DOHH2 (cell line): ENCODE measurements around the gene DUSP2.

ENCODE experiments used
- H3F3A ChIP-seq: fragments of 200-600 bp; sonication (generic), shearing (Covaris generic); 2 replicates; pipeline ENCODE4 v1.6.0; 2016; ENCODE audit warnings: antibody characterized with exemption, mild to moderate bottlenecking; ENCODE audit not compliant: control insufficient read depth, insufficient read depth
- H3K27ac ChIP-seq: fragments of 200-600 bp; sonication (generic); 2 replicates; pipeline ENCODE4 v1.5.1; 2014; ENCODE audit warnings: low read depth, mild to moderate bottlenecking, low read length, moderate library complexity
- H3K27me3 ChIP-seq: fragments of 200-600 bp; sonication (generic); 2 replicates; pipeline ENCODE4 v1.6.1; 2014; ENCODE audit warnings: mild to moderate bottlenecking, low read length, mixed read lengths; ENCODE audit not compliant: control insufficient read depth
- H3K36me3 ChIP-seq: fragments of 200-600 bp; sonication (generic); 2 replicates; pipeline ENCODE4 v1.6.1; 2014; ENCODE audit warnings: mild to moderate bottlenecking, low read length, moderate library complexity, mixed read lengths; ENCODE audit not compliant: control insufficient read depth
- H3K4me1 ChIP-seq: fragments of 200-600 bp; sonication (generic); 2 replicates; pipeline ENCODE4 v1.6.1; 2014; ENCODE audit warnings: mild to moderate bottlenecking, low read length, mixed read lengths; ENCODE audit not compliant: control insufficient read depth
- H3K4me2 ChIP-seq: fragments of 200-600 bp; sonication (generic); 2 replicates; pipeline ENCODE4 v1.6.0; 2014; ENCODE audit warnings: mild to moderate bottlenecking, low read length, moderate library complexity
- H3K4me3 ChIP-seq: fragments of 200-600 bp; sonication (generic); 2 replicates; pipeline ENCODE4 v1.5.1; 2014; ENCODE audit warnings: mild to moderate bottlenecking, low read length, mixed read lengths
- H3K79me2 ChIP-seq: fragments of 200-600 bp; sonication (generic); 2 replicates; pipeline ENCODE4 v1.6.1; 2014; ENCODE audit warnings: mild to moderate bottlenecking, low read length, mixed read lengths; ENCODE audit not compliant: control insufficient read depth
- H3K9me2 ChIP-seq: fragments of 200-600 bp; sonication (generic); replicated peaks from 2 replicates; pipeline ENCODE4 v1.6.1; 2014; ENCODE audit warnings: mild to moderate bottlenecking, low read length, mixed read lengths; ENCODE audit not compliant: control insufficient read depth
- H3K9me3 ChIP-seq: fragments of 200-600 bp; sonication (generic); 2 replicates; pipeline ENCODE4 v1.6.1; 2014; ENCODE audit warnings: antibody characterized with exemption, low read length, mixed read lengths; ENCODE audit not compliant: control insufficient read depth, insufficient read depth
- H4K20me1 ChIP-seq: fragments of 200-600 bp; sonication (generic); 2 replicates; pipeline ENCODE4 v1.6.0; 2014; ENCODE audit warnings: low read depth, mild to moderate bottlenecking, antibody characterized with exemption, low read length, moderate library complexity; ENCODE audit not compliant: control insufficient read depth, insufficient read depth
- CTCF ChIP-seq: fragments of 200-600 bp; sonication (generic); IDR thresholded peaks from one replicate; pipeline ENCODE4 v1.5.1; 2014; ENCODE audit warnings: antibody characterized with exemption, mild to moderate bottlenecking, low read depth, low read length; ENCODE audit not compliant: poor library complexity, severe bottlenecking
- EZH2phosphoT487 ChIP-seq: fragments of 200-600 bp; sonication (generic); IDR thresholded peaks from 2 replicates; pipeline ENCODE4 v1.6.1; 2017; ENCODE audit warnings: borderline replicate concordance, mild to moderate bottlenecking, antibody characterized with exemption, low read length, moderate library complexity, mixed read lengths

The DUSP2 gene

GRCh38 chr2:96169868-96170507 lies 24.7 kb upstream of the DUSP2 start:
- no peaks in the 10 kb centered on the region for H4K20me1 ChIP-seq
- peaks cover 3% of the 10 kb centered on the region; the same call in 1 of the 2 replicates for H3K9me3 ChIP-seq
- H3K4me3 ChIP-seq: no peak overlapping the region
- no peaks in the 10 kb centered on the region for H3F3A ChIP-seq
- H3K79me2 ChIP-seq: no peaks in the 10 kb centered on the region
- H3K27me3 ChIP-seq: no peaks in the 10 kb centered on the region
- H3K4me1 ChIP-seq: peaks cover 37% of the 10 kb centered on the region
- H3K36me3 ChIP-seq: no peaks in the 10 kb centered on the region
- TF ChIP-seq CTCF (no peak), EZH2phosphoT487 (no peak)
- H3K4me2 ChIP-seq: no peak overlapping the region
- H3K9me2 ChIP-seq: no peaks in the 10 kb centered on the region
- no peak overlapping the region for H3K27ac ChIP-seq

GRCh38 chr2:96167407-96168013 lies 22.3 kb upstream of the DUSP2 start:
- Histone ChIP-seq H3K27ac (no peak overlapping the region), H4K20me1 (no peaks in the 10 kb centered on the region), H3K4me2 (no peak overlapping the region), H3K4me3 (no peak overlapping the region), H3F3A (peaks cover 15% of the 10 kb centered on the region), H3K27me3 (no peaks in the 10 kb centered on the region), H3K9me2 (no peaks in the 10 kb centered on the region), H3K9me3 (peaks cover 3% of the 10 kb centered on the region; the same call in 1 of the 2 replicates), H3K4me1 (peaks cover 52% of the 10 kb centered on the region), H3K36me3 (peaks cover 4% of the 10 kb centered on the region), H3K79me2 (no peaks in the 10 kb centered on the region)
- TF ChIP-seq CTCF: no peak
- no peak for TF ChIP-seq EZH2phosphoT487

- Histone ChIP-seq H4K20me1 (no peaks in the 10 kb centered on the region), H3K9me2 (no peaks in the 10 kb centered on the region), H3K9me3 (no peaks in the 10 kb centered on the region), H3K4me3 (peak overlapping the region; percentile 63), H3K27me3 (no peaks in the 10 kb centered on the region), H3F3A (peaks cover 31% of the 10 kb centered on the region), H3K36me3 (peaks cover 4% of the 10 kb centered on the region), H3K4me2 (peak overlapping the region; percentile 90), H3K4me1 (peaks cover 67% of the 10 kb centered on the region), H3K79me2 (no peaks in the 10 kb centered on the region), H3K27ac (peak overlapping the region; percentile 94)
- TF ChIP-seq EZH2phosphoT487 (no peak), CTCF (no peak)
These were observed 19.4 kb upstream of the DUSP2 start for GRCh38 chr2:96164459-96165184.
